Peyer's patch (tissue), 4 donors: ENCODE measurements around the gene PACRG. TPM values are rescaled to one million over a fixed set of nuclear protein-coding genes. Genes with fewer than 3 reads are reported as not detected.

Experiments used
- DNase-seq, 3 donors: peaks; one replicate each; pipeline ENCODE4 v3.0.0-alpha.2; 2017 to 2019
- H3K27ac ChIP-seq, 4 donors: fragments of 200-600 bp; sonication (generic); one replicate each; pipeline ENCODE4 v1.5.1; 2016 to 2019
- H3K27me3 ChIP-seq, 2 donors: fragments of 200-600 bp; sonication (generic); one replicate each; pipeline ENCODE4 v1.5.1; 2019
- H3K36me3 ChIP-seq, 3 donors: fragments of 200-600 bp; sonication (generic); one replicate each; pipeline ENCODE4 v1.5.1; 2016 to 2019
- H3K4me1 ChIP-seq, 4 donors: fragments of 200-600 bp; sonication (generic); one replicate each; pipeline ENCODE4 v1.5.1; 2016 to 2019
- H3K4me3 ChIP-seq, 4 donors: fragments of 200-600 bp; sonication (generic); 1 replicate in 3 of 4; 2 replicates in 1 of 4; pipeline ENCODE4 v1.5.1; 2016 to 2019; ENCODE audit warnings: mild to moderate bottlenecking in 1 of 4
- H3K9me3 ChIP-seq, 4 donors: fragments of 200-600 bp; sonication (generic); one replicate each; pipeline ENCODE4 v1.5.1; 2016 to 2019; ENCODE audit warnings: mild to moderate bottlenecking in 1 of 4
- CTCF ChIP-seq, 6 experiments: fragments of 450-650 bp in 4 of 6; fragments of 200-600 bp in 2 of 6; sonication (generic) in 1 of 6; IDR thresholded peaks; one replicate each; pipeline ENCODE4 v1.5.1; 2017 to 2019; ENCODE audit warnings: antibody characterized with exemption in 6 of 6, mild to moderate bottlenecking in 3 of 6, moderate library complexity in 1 of 6
- POLR2A ChIP-seq, 2 donors: fragments of 450-650 bp; IDR thresholded peaks; one replicate each; pipeline ENCODE4 v1.5.1; 2017; ENCODE audit warnings: antibody characterized with exemption in 2 of 2, mild to moderate bottlenecking in 2 of 2, moderate library complexity in 2 of 2
- total RNA-seq, 4 donors: library from RNA; depleted of rRNA; stranded (reverse); fragments of >200 nt; gene quantifications; one replicate each; pipeline ENCODE4 v1.1.0, GENCODE V29; 2016

PACRG gene
- total RNA-seq, 4 donors from 2014 or later = 0.76 to 2.5 TPM; not detected in 2

- H3K36me3 ChIP-seq = no peaks in the 10 kb centered on the region
- no peak for DNase-seq
- no peak overlapping the region for H3K27ac ChIP-seq
- no peaks in the 10 kb centered on the region for H3K9me3 ChIP-seq
- TF ChIP-seq POLR2A (IDR thresholded peaks at IDR 0.05) (no peak), CTCF (IDR thresholded peaks at IDR 0.05) (no peak)
- no peak overlapping the region for H3K4me3 ChIP-seq
- H3K27me3 ChIP-seq = no peaks in the 10 kb centered on the region
- H3K4me1 ChIP-seq = no peaks in the 10 kb centered on the region
Measured at GRCh38 chr6:163348789-163349680, 621.3 kb downstream of the PACRG start.

GRCh38 chr6:163349696-163350095, 621.9 kb downstream of the PACRG start:
- H3K27me3 ChIP-seq = no peaks in the 10 kb centered on the region
- DNase-seq = no peak
- H3K4me1 ChIP-seq = no peaks in the 10 kb centered on the region
- H3K4me3 ChIP-seq = no peak overlapping the region
- H3K36me3 ChIP-seq = no peaks in the 10 kb centered on the region
- no peak overlapping the region for H3K27ac ChIP-seq
- TF ChIP-seq POLR2A (IDR thresholded peaks at IDR 0.05) = no peak
- TF ChIP-seq CTCF (IDR thresholded peaks at IDR 0.05) = no peak
- no peaks in the 10 kb centered on the region for H3K9me3 ChIP-seq

- Histone ChIP-seq H3K4me1 (no peaks in the 10 kb centered on the region), H3K27ac (no peak overlapping the region), H3K27me3 (no peaks in the 10 kb centered on the region), H3K36me3 (no peaks in the 10 kb centered on the region), H3K4me3 (no peak overlapping the region), H3K9me3 (no peaks in the 10 kb centered on the region)
- no peak for TF ChIP-seq CTCF (IDR thresholded peaks at IDR 0.05)
- TF ChIP-seq POLR2A (IDR thresholded peaks at IDR 0.05) = no peak
- DNase-seq = no peak
Measured at GRCh38 chr6:163351013-163351412, 623.2 kb downstream of the PACRG start.

GRCh38 chr6:163352011-163352685, 624.4 kb downstream of the PACRG start:
- Histone ChIP-seq H3K27me3 (no peaks in the 10 kb centered on the region), H3K9me3 (no peaks in the 10 kb centered on the region), H3K4me3 (no peak overlapping the region), H3K36me3 (no peaks in the 10 kb centered on the region), H3K4me1 (no peaks in the 10 kb centered on the region), H3K27ac (no peak overlapping the region)
- no peak for TF ChIP-seq POLR2A (IDR thresholded peaks at IDR 0.05)
- TF ChIP-seq CTCF (IDR thresholded peaks at IDR 0.05) = no peak
- no peak for DNase-seq

- Histone ChIP-seq H3K4me1 (no peaks in the 10 kb centered on the region), H3K36me3 (no peaks in the 10 kb centered on the region), H3K9me3 (no peaks in the 10 kb centered on the region), H3K4me3 (no peak overlapping the region), H3K27ac (no peak overlapping the region), H3K27me3 (no peaks in the 10 kb centered on the region)
- no peak for TF ChIP-seq POLR2A (IDR thresholded peaks at IDR 0.05)
- TF ChIP-seq CTCF (IDR thresholded peaks at IDR 0.05) = no peak
- no peak for DNase-seq
Measured at GRCh38 chr6:163352966-163353365, 625.2 kb downstream of the PACRG start.
